Sigmoid colon (tissue), 7 donors: ENCODE data around the gene RNH1. TPM values are rescaled to one million over a fixed set of nuclear protein-coding genes. Genes with fewer than 3 reads are reported as not detected.

Source experiments
- DNase-seq: peaks from one replicate; pipeline ENCODE4 v3.0.0-alpha.2; 2019
- H3K27ac ChIP-seq, 4 donors: fragments of 200-600 bp; sonication (generic); one replicate each; pipeline ENCODE4 v1.5.1; 2016 to 2019; ENCODE audit warnings: mild to moderate bottlenecking in 1 of 4
- H3K27me3 ChIP-seq, 3 donors: fragments of 200-600 bp; sonication (generic); one replicate each; pipeline ENCODE4 v1.5.1; 2019; ENCODE audit warnings: mild to moderate bottlenecking in 1 of 3
- H3K36me3 ChIP-seq, 4 donors: fragments of 200-600 bp; sonication (generic); one replicate each; pipeline ENCODE4 v1.5.1; 2016 to 2019
- H3K4me1 ChIP-seq, 4 donors: fragments of 200-600 bp; sonication (generic); one replicate each; pipeline ENCODE4 v1.5.1; 2017 to 2019
- H3K4me3 ChIP-seq, 4 donors: fragments of 200-600 bp; sonication (generic); one replicate each; pipeline ENCODE4 v1.5.1; 2017 to 2019; ENCODE audit warnings: mild to moderate bottlenecking in 2 of 4, moderate library complexity in 1 of 4
- H3K9me3 ChIP-seq, 4 donors: fragments of 200-600 bp in 3 of 4; sonication (generic) in 3 of 4; one replicate each; pipeline versions ENCODE4 v1.5.1 to v1.6.1; 2013 to 2019
- EP300 ChIP-seq, 4 donors: sonication (generic); formaldehyde crosslinking; IDR thresholded peaks; one replicate each; pipeline ENCODE4 v1.6.1; 2017; ENCODE audit warnings: antibody characterized with exemption in 4 of 4
- POLR2A ChIP-seq, 2 donors: fragments of 450-650 bp; IDR thresholded peaks; one replicate each; pipeline ENCODE4 v1.6.1; 2016; ENCODE audit warnings: antibody characterized with exemption in 2 of 2, mild to moderate bottlenecking in 2 of 2, moderate library complexity in 2 of 2
- POLR2AphosphoS5 ChIP-seq, 4 donors: sonication (generic); formaldehyde crosslinking; IDR thresholded peaks; one replicate each; pipeline ENCODE4 v1.6.1; 2017; ENCODE audit warnings: antibody characterized with exemption in 4 of 4
- WGBS, 2 donors: extraction: QIAGEN DNeasy Blood & Tissue Kit; methylation state at CpG; one replicate each; pipeline ENCODE4 v1.1.7; 2013; 5-methylcytosine and 5-hydroxymethylcytosine counted together
- intact Hi-C: fragments of 100-400 bp; cut with DNase I; formaldehyde crosslinking; loops from one replicate; pipeline ENCODE4 v1.15.1; 2023
- polyA plus RNA-seq, 3 donors: library from polyadenylated mRNA; stranded (reverse); fragments of 200-250 nt; gene quantifications; one replicate each; pipeline ENCODE4 v1.2.3, GENCODE V29; 2013
- total RNA-seq, 4 donors: library from RNA; depleted of rRNA; stranded (reverse); fragments of >200 nt; gene quantifications; one replicate each; pipeline ENCODE4 v1.1.0, GENCODE V29; 2016
- TF ChIP-seq, protein P1 (sequence below), 4 experiments: fragments of 450-650 bp in 3 of 4; fragments of 200-600 bp in 1 of 4; IDR thresholded peaks; one replicate each; pipeline ENCODE4 v1.5.1; 2016 to 2019; ENCODE audit warnings: antibody characterized with exemption in 4 of 4, mild to moderate bottlenecking in 3 of 4, moderate library complexity in 2 of 4
- donor health status: healthy with polysubstance abuse.
- donor health status: Bipolar disorder and iron deficiency.
- donor health status: healthy.

Gene RNH1
- total and polyA plus RNA-seq, 7 donors: 101 to 210 (median 150) TPM

DNA sequence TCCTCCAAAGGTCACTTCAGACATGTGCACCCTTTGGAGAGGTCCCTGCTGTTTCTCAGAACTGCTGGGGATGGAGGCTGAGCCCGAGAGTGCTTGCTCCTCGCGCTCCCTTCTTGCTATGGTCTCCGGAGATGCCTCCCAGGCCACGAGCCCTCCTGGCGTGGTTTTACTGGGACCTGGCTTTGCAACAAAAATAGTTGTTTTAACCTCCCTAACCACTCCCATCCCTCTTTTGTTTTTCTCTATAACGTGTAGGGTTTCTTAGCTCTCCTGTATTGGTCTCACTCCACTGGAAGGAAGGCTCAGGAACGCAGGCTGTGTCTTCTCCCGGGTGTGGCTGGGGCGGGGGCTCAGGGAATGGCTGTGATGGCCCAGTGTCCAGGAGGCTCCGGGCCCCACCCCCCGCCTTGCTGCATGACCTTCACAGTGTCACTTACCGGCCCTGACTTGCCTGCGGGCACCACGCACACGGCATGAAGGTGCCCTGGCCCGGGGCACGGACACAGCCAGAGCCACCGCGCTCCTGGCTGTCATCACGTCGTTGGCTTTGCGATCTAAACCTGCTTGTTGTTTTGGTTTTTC is 51.4 kb downstream of the RNH1 start:
- TF ChIP-seq EP300 (IDR thresholded peaks at IDR 0.05): no peak
- TF ChIP-seq, protein P1, sequence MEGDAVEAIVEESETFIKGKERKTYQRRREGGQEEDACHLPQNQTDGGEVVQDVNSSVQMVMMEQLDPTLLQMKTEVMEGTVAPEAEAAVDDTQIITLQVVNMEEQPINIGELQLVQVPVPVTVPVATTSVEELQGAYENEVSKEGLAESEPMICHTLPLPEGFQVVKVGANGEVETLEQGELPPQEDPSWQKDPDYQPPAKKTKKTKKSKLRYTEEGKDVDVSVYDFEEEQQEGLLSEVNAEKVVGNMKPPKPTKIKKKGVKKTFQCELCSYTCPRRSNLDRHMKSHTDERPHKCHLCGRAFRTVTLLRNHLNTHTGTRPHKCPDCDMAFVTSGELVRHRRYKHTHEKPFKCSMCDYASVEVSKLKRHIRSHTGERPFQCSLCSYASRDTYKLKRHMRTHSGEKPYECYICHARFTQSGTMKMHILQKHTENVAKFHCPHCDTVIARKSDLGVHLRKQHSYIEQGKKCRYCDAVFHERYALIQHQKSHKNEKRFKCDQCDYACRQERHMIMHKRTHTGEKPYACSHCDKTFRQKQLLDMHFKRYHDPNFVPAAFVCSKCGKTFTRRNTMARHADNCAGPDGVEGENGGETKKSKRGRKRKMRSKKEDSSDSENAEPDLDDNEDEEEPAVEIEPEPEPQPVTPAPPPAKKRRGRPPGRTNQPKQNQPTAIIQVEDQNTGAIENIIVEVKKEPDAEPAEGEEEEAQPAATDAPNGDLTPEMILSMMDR (IDR thresholded peaks at IDR 0.05): no peak
- no peak for TF ChIP-seq POLR2AphosphoS5 (IDR thresholded peaks at IDR 0.05)
- TF ChIP-seq POLR2A (IDR thresholded peaks at IDR 0.05): no peak
- intact Hi-C loops: no loop called here
- 88 to 91% methylated on average over 23 of the region's 23 CpGs for WGBS, 2 donors
- no peaks in the 10 kb centered on the region for H3K27me3 ChIP-seq
- H3K4me1 ChIP-seq: peaks cover 0 to 18% (median 13%) of the 10 kb centered on the region in 4 donors
- H3K4me3 ChIP-seq: no peak overlapping the region
- no peak for DNase-seq
- H3K27ac ChIP-seq: no peak overlapping the region
- peaks cover 0 to 31% (median 3%) of the 10 kb centered on the region in 4 donors for H3K36me3 ChIP-seq
- H3K9me3 ChIP-seq: no peaks in the 10 kb centered on the region

DNA sequence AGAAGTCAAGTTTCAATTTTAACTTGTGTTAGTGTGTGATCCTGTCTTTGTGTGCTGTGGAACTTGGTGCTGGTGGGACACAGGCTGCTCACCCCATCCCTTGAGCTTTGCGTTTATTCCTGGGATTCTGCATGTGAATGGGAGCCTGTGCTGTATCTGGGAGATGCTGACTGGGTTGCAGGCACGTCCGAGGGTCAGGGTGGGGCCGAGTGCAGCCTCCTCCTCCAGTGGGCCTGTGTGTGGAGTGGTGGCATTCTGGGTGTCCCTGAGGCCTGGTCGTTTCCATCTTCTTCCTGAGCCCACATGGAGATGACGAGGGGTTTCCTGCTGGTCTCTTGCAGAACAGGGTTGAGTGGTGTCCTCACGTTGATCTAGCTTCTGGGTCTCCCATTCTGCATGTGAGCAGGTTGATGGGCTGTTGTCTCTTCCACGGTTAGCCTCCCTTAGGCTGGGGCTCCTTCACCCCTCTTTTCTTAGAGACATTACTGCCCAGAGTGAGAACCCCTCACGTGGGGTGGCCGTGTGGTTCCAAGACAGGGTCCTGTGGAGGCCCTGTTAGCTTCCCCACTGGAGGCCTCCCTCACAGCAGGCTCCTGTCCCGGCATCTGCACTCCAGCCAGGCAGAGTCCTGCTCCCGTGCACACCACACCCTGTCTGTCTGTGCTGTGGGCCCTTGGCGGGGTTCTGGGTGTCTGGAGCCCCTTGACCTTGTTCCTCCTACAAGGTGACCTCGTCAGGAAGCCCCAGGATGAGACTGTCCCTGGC is 52.1 kb downstream of the RNH1 start:
- intact Hi-C loops: loop anchor here (5.0 kb wide), 1 partner anchor 168 kb away; the partner anchor contains the start of gene PGGHG
- H3K4me1 ChIP-seq: peaks cover 0 to 18% (median 14%) of the 10 kb centered on the region in 4 donors

DNA sequence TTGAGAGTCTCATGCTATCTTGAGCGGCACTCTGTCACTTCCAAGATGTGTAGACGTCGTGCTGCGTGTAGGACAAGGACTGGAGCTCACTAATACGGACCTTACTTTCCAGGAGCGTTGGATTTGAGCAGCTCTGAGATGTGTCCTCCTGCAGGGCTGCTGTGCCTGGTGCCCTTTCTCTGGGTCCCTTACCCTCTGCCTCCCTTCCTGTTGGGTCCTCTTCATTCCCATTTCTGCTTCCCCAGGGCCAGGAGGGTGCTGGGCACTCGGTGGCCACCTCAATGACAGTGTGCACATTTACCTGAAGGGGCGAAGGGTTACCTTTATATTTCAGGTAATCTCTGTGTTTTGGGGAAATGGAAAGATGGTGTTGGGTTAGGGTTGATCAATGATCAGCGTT is 53.0 kb downstream of the RNH1 start:
- Histone ChIP-seq H3K36me3 (peaks cover 0 to 22% (median 3%) of the 10 kb centered on the region in 4 donors), H3K4me1 (peaks cover 0 to 27% (median 22%) of the 10 kb centered on the region in 4 donors), H3K27ac (no peak overlapping the region), H3K9me3 (no peaks in the 10 kb centered on the region), H3K27me3 (no peaks in the 10 kb centered on the region), H3K4me3 (no peak overlapping the region)
- TF ChIP-seq POLR2AphosphoS5 (IDR thresholded peaks at IDR 0.05) (no peak), POLR2A (IDR thresholded peaks at IDR 0.05) (no peak)
- WGBS, 2 donors: 94 to 95% methylated on average over 9 of the region's 9 CpGs
- intact Hi-C loops: loop anchor here (5.0 kb wide), 1 partner anchor 167 kb away; the partner anchor contains the start of gene PGGHG
- no peak for DNase-seq

More for the DNA sequence above, 52.1 kb downstream of the RNH1 start:
- Histone ChIP-seq H3K36me3 (peaks cover 0 to 25% (median 3%) of the 10 kb centered on the region in 4 donors), H3K4me3 (no peak overlapping the region), H3K27ac (no peak overlapping the region), H3K27me3 (no peaks in the 10 kb centered on the region), H3K9me3 (no peaks in the 10 kb centered on the region)
- no peak for DNase-seq
- TF ChIP-seq, protein P1 (IDR thresholded peaks at IDR 0.05): no peak
- TF ChIP-seq POLR2A (IDR thresholded peaks at IDR 0.05): no peak
- no peak for TF ChIP-seq POLR2AphosphoS5 (IDR thresholded peaks at IDR 0.05)
- TF ChIP-seq EP300 (IDR thresholded peaks at IDR 0.05): no peak
- whole genome bisulfite sequencing, 2 donors: 78 to 81% methylated on average over 14 of the region's 14 CpGs

DNA sequence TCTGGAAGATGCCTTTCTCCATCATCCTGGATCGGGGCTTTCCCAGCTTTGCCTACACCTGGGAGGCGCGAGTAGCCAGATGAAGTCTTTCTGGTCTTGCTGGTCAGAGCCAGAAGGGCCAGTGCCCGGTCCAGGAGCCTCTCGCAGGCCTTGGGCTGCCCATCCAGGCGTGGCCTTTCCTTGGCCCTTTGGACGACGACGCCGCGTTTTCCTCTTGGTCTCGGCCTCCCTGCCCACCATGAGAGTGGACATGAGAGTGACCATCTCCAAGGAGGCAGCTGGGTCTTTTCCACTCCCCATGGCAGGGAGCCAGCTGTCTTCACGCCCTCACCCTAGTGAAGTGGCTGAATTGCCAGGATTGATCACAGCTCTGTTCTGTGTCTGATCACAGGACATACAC is 53.5 kb downstream of the RNH1 start:
- intact Hi-C loops: loop anchor here (5.0 kb wide), 1 partner anchor 166 kb away; the partner anchor contains the start of gene PGGHG

More for the DNA sequence above, 53.5 kb downstream of the RNH1 start:
- no peak overlapping the region for H3K4me3 ChIP-seq
- no peaks in the 10 kb centered on the region for H3K27me3 ChIP-seq
- H3K36me3 ChIP-seq: peaks cover 0 to 22% (median 3%) of the 10 kb centered on the region in 4 donors
- 91 to 94% methylated on average over 13 of the region's 13 CpGs for WGBS, 2 donors
- H3K4me1 ChIP-seq: peaks cover 0 to 31% (median 27%) of the 10 kb centered on the region in 4 donors
- DNase-seq: no peak
- TF ChIP-seq EP300 (IDR thresholded peaks at IDR 0.05): no peak
- no peak for TF ChIP-seq POLR2AphosphoS5 (IDR thresholded peaks at IDR 0.05)
- no peak for TF ChIP-seq POLR2A (IDR thresholded peaks at IDR 0.05)
- TF ChIP-seq, protein P1 (IDR thresholded peaks at IDR 0.05): no peak
- H3K9me3 ChIP-seq: no peaks in the 10 kb centered on the region
- H3K27ac ChIP-seq: no peak overlapping the region
